ENCODE results near the gene HOXC9. TPM values are rescaled to one million over a fixed set of nuclear protein-coding genes. Genes with fewer than 3 reads are reported as not detected.
A peak's percentile ranks its signal among the peaks of the same experiment; 100 is the strongest.

HOXC9 gene
- total RNA-seq, 1 experiment from 2014 or later: not detected

DNA sequence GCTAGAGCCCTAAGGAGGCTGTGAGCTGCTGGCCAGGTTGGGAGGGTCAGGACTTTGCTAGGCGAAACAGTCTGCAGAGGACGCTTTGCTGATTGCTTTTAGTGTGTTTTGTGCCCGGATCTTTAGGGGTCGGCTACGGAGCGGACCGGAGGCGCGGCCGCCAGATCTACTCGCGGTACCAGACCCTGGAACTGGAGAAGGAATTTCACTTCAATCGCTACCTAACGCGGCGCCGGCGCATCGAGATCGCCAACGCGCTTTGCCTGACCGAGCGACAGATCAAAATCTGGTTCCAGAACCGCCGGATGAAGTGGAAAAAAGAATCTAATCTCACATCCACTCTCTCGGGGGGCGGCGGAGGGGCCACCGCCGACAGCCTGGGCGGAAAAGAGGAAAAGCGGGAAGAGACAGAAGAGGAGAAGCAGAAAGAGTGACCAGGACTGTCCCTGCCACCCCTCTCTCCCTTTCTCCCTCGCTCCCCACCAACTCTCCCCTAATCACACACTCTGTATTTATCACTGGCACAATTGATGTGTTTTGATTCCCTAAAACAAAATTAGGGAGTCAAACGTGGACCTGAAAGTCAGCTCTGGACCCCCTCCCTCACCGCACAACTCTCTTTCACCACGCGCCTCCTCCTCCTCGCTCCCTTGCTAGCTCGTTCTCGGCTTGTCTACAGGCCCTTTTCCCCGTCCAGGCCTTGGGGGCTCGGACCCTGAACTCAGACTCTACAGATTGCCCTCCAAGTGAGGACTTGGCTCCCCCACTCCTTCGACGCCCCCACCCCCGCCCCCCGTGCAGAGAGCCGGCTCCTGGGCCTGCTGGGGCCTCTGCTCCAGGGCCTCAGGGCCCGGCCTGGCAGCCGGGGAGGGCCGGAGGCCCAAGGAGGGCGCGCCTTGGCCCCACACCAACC, 29.8 kb downstream of the HOXC9 start:
- H3K4ac ChIP-seq (ENCODE audit: low read depth, low read length): no peak overlapping the region
- H3T11ph ChIP-seq (ENCODE audit: low read length): no peak overlapping the region
- no peak overlapping the region for H2BK20ac ChIP-seq (ENCODE audit: low read depth, low read length, poor library complexity, severe bottlenecking)
- Mint-ChIP-seq H3K4me1 (peaks cover 17 to 25% of the 10 kb centered on the region in 2 experiments), H3K9me3 (peaks cover 3 to 13% of the 10 kb centered on the region in 2 experiments; a peak in 3 of 5 replicates), H3K27me3 (ENCODE audit: low read depth) (peaks cover 99% of the 10 kb centered on the region), H3K36me3 (ENCODE audit: insufficient read depth in 1 of 3, low read depth in 3 of 3) (peaks cover 0 to 3% (median 0%) of the 10 kb centered on the region in 3 experiments; a peak in 1 of 7 replicates), H3K4me3 (peak overlapping the region in 1 of 2 experiments; percentile 65; a peak in 3 of 5 replicates), H3K27ac (no peak overlapping the region)
- no peak for DNase-seq
- H3K79me2 ChIP-seq (ENCODE audit: insufficient read depth, low read length): no peaks in the 10 kb centered on the region
- no peak overlapping the region for H3K27ac ChIP-seq (ENCODE audit: insufficient read length, low read depth, low read length)
- peak overlapping the region; percentile 26 for H3K4me2 ChIP-seq (ENCODE audit: insufficient read depth, insufficient read length, low read length)
- WGBS (ENCODE audit: extremely low coverage, insufficient read length, low lambda C conversion rate): no CpG with 5 or more reads among the region's 53 CpGs
- H4K8ac ChIP-seq (replicated peaks; ENCODE audit: insufficient read length, low read depth, low read length): no peak overlapping the region
- H2BK120ac ChIP-seq (ENCODE audit: low read depth, low read length, poor library complexity, severe bottlenecking): no peak overlapping the region
- H2AK5ac ChIP-seq (ENCODE audit: insufficient read length, low read length): no peak overlapping the region
- no peaks in the 10 kb centered on the region for H4K20me1 ChIP-seq (ENCODE audit: control insufficient read depth, insufficient read depth, insufficient read length)
- H3K56ac ChIP-seq (ENCODE audit: insufficient read length, low read depth, low read length): no peak overlapping the region
- no peak overlapping the region for H4K91ac ChIP-seq (ENCODE audit: insufficient read length, low read depth, low read length)
- H2AFZ ChIP-seq (ENCODE audit: low read length): no peak overlapping the region
- no peak overlapping the region for H4K5ac ChIP-seq (ENCODE audit: insufficient read length, low read depth, low read length)
- H3K4me1 ChIP-seq (ENCODE audit: insufficient read depth, low read length): no peaks in the 10 kb centered on the region
- H3K9me3 ChIP-seq (ENCODE audit: control insufficient read depth, low read depth, low read length): no peaks in the 10 kb centered on the region
- TF ChIP-seq, protein P1, sequence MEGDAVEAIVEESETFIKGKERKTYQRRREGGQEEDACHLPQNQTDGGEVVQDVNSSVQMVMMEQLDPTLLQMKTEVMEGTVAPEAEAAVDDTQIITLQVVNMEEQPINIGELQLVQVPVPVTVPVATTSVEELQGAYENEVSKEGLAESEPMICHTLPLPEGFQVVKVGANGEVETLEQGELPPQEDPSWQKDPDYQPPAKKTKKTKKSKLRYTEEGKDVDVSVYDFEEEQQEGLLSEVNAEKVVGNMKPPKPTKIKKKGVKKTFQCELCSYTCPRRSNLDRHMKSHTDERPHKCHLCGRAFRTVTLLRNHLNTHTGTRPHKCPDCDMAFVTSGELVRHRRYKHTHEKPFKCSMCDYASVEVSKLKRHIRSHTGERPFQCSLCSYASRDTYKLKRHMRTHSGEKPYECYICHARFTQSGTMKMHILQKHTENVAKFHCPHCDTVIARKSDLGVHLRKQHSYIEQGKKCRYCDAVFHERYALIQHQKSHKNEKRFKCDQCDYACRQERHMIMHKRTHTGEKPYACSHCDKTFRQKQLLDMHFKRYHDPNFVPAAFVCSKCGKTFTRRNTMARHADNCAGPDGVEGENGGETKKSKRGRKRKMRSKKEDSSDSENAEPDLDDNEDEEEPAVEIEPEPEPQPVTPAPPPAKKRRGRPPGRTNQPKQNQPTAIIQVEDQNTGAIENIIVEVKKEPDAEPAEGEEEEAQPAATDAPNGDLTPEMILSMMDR (conservative IDR thresholded peaks at IDR 0.05): no peak
- H3K9ac ChIP-seq (ENCODE audit: extremely low read depth, insufficient read length, low read length): no peak overlapping the region
- no peak overlapping the region for H2BK5ac ChIP-seq (ENCODE audit: insufficient read length, low read length)
- no peak overlapping the region for H3K18ac ChIP-seq (ENCODE audit: insufficient read length, low read depth, low read length)
- no peaks in the 10 kb centered on the region for H3K79me1 ChIP-seq (ENCODE audit: insufficient read depth, low read depth, low read length, poor library complexity, severe bottlenecking)
- H2BK15ac ChIP-seq (ENCODE audit: low read depth, low read length): no peak overlapping the region
- H3K14ac ChIP-seq (ENCODE audit: insufficient read depth, low read length): no peak overlapping the region; the same call in 1 of the 2 replicates
- H2BK12ac ChIP-seq (ENCODE audit: insufficient read length, low read depth, low read length): no peak overlapping the region
- peaks cover 97% of the 10 kb centered on the region for H3K27me3 ChIP-seq (ENCODE audit: insufficient read depth, low read length)
- H3K23me2 ChIP-seq (ENCODE audit: insufficient read length, low read depth, low read length, poor library complexity, severe bottlenecking): no peaks in the 10 kb centered on the region
- H3K23ac ChIP-seq (ENCODE audit: insufficient read length, low read depth, low read length): no peak overlapping the region
